Measurements from ENCODE around the gene ARID5B. TPM values are rescaled to one million over a fixed set of nuclear protein-coding genes. Genes with fewer than 3 reads are reported as not detected.

Gene ARID5B
- total RNA-seq, 1 experiment from 2014 or later: 2.3 TPM

DNA sequence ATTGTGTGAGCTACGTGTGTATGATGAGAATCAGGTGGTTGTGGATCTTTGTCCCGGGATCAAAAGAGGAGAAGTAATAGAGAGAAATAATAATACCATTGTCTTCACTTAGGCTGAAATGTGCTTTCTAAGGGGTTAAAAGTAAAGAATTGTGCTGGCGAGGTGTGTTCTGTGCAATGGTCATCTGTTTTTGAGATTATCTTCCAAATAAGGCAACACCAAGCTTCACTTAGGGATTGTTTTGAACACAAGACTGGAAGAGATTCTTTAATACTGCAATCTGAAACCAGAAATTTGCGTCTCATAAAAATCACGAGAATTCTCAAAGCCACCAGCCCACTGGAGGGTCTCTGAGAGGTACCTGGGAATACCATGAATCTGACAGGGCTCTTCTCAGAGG lies 84.2 kb downstream of the ARID5B start (continued):
- TF ChIP-seq MLX (CRISPR knock-in tag; IDR thresholded peaks at IDR 0.05): no peak

DNA sequence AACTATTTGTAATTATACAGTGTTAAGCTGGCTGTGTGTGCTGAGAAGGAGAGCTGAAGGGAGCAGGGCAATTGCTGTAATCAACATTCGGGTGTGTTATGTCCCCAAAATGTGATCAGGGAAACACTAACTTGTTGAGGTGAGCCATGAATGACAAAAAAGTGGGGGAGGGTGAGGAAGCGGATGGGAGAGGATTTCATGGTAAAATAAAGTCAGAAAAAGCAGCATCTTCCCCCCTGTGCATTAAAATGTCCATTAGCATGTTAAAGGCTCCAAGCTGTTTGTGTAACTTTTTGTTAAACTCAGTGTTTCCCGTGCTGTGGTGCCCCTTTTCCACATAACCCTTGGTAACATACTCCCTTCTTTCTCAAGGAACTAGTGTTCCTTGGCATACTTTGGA lies 84.9 kb downstream of the ARID5B start:
- Mint-ChIP-seq H3K4me1 (peaks cover 57% of the 10 kb centered on the region), H3K9me3 (peaks cover 3% of the 10 kb centered on the region; the same call in 1 of the 2 replicates), H3K27me3 (ENCODE audit: low read depth) (0 out of 2 replicates have a peak, but pooled peaks cover 2% of the 10 kb centered on the region), H3K36me3 (no peaks in the 10 kb centered on the region), H3K4me3 (peak overlapping the region; percentile 52), H3K27ac (peak overlapping the region; percentile 95)
- CTCF ChIA-PET: interaction anchor here (1.5 kb wide), 1 partner anchor 259 kb away, joined by 4 read pairs; no protein-coding TSS in a partner anchor
- POLR2A ChIA-PET: no interaction called here
- peak; percentile 73 for ATAC-seq
- no peak for DNase-seq (ENCODE audit: low spot score)
- no peak for TF ChIP-seq MYBL2 (CRISPR knock-in tag; IDR thresholded peaks at IDR 0.05)
- no peak for TF ChIP-seq ZNF671 (CRISPR knock-in tag; IDR thresholded peaks at IDR 0.05)
- TF ChIP-seq TEAD1 (CRISPR knock-in tag; IDR thresholded peaks at IDR 0.05): peak; percentile 60; the same call in 1 of the 2 replicates
- TF ChIP-seq, protein P1, sequence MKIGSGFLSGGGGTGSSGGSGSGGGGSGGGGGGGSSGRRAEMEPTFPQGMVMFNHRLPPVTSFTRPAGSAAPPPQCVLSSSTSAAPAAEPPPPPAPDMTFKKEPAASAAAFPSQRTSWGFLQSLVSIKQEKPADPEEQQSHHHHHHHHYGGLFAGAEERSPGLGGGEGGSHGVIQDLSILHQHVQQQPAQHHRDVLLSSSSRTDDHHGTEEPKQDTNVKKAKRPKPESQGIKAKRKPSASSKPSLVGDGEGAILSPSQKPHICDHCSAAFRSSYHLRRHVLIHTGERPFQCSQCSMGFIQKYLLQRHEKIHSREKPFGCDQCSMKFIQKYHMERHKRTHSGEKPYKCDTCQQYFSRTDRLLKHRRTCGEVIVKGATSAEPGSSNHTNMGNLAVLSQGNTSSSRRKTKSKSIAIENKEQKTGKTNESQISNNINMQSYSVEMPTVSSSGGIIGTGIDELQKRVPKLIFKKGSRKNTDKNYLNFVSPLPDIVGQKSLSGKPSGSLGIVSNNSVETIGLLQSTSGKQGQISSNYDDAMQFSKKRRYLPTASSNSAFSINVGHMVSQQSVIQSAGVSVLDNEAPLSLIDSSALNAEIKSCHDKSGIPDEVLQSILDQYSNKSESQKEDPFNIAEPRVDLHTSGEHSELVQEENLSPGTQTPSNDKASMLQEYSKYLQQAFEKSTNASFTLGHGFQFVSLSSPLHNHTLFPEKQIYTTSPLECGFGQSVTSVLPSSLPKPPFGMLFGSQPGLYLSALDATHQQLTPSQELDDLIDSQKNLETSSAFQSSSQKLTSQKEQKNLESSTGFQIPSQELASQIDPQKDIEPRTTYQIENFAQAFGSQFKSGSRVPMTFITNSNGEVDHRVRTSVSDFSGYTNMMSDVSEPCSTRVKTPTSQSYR (CRISPR knock-in tag; IDR thresholded peaks at IDR 0.05): 0 out of 2 replicates have a peak, but pooled peaks have one; percentile 22
- TF ChIP-seq ZBTB21 (CRISPR knock-in tag; IDR thresholded peaks at IDR 0.05; ENCODE audit: borderline replicate concordance): no peak
- TF ChIP-seq, protein P2, sequence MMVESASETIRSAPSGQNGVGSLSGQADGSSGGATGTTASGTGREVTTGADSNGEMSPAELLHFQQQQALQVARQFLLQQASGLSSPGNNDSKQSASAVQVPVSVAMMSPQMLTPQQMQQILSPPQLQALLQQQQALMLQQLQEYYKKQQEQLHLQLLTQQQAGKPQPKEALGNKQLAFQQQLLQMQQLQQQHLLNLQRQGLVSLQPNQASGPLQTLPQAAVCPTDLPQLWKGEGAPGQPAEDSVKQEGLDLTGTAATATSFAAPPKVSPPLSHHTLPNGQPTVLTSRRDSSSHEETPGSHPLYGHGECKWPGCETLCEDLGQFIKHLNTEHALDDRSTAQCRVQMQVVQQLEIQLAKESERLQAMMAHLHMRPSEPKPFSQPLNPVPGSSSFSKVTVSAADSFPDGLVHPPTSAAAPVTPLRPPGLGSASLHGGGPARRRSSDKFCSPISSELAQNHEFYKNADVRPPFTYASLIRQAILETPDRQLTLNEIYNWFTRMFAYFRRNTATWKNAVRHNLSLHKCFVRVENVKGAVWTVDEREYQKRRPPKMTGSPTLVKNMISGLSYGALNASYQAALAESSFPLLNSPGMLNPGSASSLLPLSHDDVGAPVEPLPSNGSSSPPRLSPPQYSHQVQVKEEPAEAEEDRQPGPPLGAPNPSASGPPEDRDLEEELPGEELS (CRISPR knock-in tag; IDR thresholded peaks at IDR 0.05): no peak; the same call in 1 of the 2 replicates

- POLR2A ChIA-PET: no interaction called here
- peaks cover 57% of the 10 kb centered on the region for H3K4me1 Mint-ChIP-seq
- CTCF ChIA-PET: interaction anchor here (1.5 to 1.6 kb wide), 2 partner anchors 8 to 259 kb away, joined by 4 read pairs; no protein-coding TSS in a partner anchor
- DNase-seq (ENCODE audit: low spot score): no peak
- peak overlapping the region; percentile 52; the same call in 1 of the 2 replicates for H3K4me3 Mint-ChIP-seq
- peak; percentile 59 for ATAC-seq
- peaks cover 5% of the 10 kb centered on the region; the same call in 1 of the 2 replicates for H3K9me3 Mint-ChIP-seq
- peak overlapping the region; percentile 95 for H3K27ac Mint-ChIP-seq
- H3K27me3 Mint-ChIP-seq (ENCODE audit: low read depth): 0 out of 2 replicates have a peak, but pooled peaks cover 2% of the 10 kb centered on the region
- H3K36me3 Mint-ChIP-seq: no peaks in the 10 kb centered on the region
- TF ChIP-seq ESRRA (CRISPR knock-in tag; IDR thresholded peaks at IDR 0.05; ENCODE audit: borderline replicate concordance): no peak
- no peak for TF ChIP-seq ZNF232 (CRISPR knock-in tag; IDR thresholded peaks at IDR 0.05)
- no peak for TF ChIP-seq MXD4 (CRISPR knock-in tag; IDR thresholded peaks at IDR 0.05; ENCODE audit: borderline replicate concordance)
- no peak for TF ChIP-seq NFE2L1 (CRISPR knock-in tag; IDR thresholded peaks at IDR 0.05)
- no peak for TF ChIP-seq MAX (CRISPR knock-in tag; IDR thresholded peaks at IDR 0.05)
- no peak for TF ChIP-seq FOXK1 (CRISPR knock-in tag; IDR thresholded peaks at IDR 0.05)
- TF ChIP-seq ATF1 (CRISPR knock-in tag; IDR thresholded peaks at IDR 0.05): no peak
- TF ChIP-seq, protein P3, sequence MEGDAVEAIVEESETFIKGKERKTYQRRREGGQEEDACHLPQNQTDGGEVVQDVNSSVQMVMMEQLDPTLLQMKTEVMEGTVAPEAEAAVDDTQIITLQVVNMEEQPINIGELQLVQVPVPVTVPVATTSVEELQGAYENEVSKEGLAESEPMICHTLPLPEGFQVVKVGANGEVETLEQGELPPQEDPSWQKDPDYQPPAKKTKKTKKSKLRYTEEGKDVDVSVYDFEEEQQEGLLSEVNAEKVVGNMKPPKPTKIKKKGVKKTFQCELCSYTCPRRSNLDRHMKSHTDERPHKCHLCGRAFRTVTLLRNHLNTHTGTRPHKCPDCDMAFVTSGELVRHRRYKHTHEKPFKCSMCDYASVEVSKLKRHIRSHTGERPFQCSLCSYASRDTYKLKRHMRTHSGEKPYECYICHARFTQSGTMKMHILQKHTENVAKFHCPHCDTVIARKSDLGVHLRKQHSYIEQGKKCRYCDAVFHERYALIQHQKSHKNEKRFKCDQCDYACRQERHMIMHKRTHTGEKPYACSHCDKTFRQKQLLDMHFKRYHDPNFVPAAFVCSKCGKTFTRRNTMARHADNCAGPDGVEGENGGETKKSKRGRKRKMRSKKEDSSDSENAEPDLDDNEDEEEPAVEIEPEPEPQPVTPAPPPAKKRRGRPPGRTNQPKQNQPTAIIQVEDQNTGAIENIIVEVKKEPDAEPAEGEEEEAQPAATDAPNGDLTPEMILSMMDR (IDR thresholded peaks at IDR 0.05): no peak
- TF ChIP-seq, protein P4, sequence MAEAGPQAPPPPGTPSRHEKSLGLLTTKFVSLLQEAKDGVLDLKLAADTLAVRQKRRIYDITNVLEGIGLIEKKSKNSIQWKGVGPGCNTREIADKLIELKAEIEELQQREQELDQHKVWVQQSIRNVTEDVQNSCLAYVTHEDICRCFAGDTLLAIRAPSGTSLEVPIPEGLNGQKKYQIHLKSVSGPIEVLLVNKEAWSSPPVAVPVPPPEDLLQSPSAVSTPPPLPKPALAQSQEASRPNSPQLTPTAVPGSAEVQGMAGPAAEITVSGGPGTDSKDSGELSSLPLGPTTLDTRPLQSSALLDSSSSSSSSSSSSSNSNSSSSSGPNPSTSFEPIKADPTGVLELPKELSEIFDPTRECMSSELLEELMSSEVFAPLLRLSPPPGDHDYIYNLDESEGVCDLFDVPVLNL (CRISPR knock-in tag; IDR thresholded peaks at IDR 0.05; ENCODE audit: borderline replicate concordance, low read depth): no peak
Observed at GRCh38 chr10:61986788-61987492, 85.4 kb downstream of the ARID5B start.

All from WTC11 (cell line).